Keratinocyte (primary cell): Measurements from ENCODE around the gene HOMER3. TPM values are rescaled to one million over a fixed set of nuclear protein-coding genes. Genes with fewer than 3 reads are reported as not detected.

Experiments
- DNase-seq: peaks from one replicate; pipeline ENCODE4 v3.0.0-alpha.2; 2011; ENCODE audit warnings: low read depth, missing footprints, low spot score
- FAIRE-seq: peaks from 2 replicates; lab custom pipeline; 2011; peaks lifted over from hg19 to GRCh38; lab: Jason Lieb, UNC
- H2AFZ ChIP-seq: 2 replicates; pipeline ENCODE4 v1.6.0; 2012; ENCODE audit warnings: low read length, control low read depth, inconsistent platforms; ENCODE audit not compliant: control insufficient read depth
- H3K27ac ChIP-seq: 2 replicates; pipeline ENCODE4 v1.5.1; 2011; ENCODE audit warnings: low read length; ENCODE audit not compliant: control insufficient read depth, insufficient read depth
- H3K27me3 ChIP-seq: 3 replicates; pipeline ENCODE4 v1.6.0; 2011; ENCODE audit warnings: low read length; ENCODE audit not compliant: control insufficient read depth, insufficient read depth; ENCODE audit errors: extremely low read depth
- H3K36me3 ChIP-seq, 2 experiments: 2 replicates in 1 of 2; 3 replicates in 1 of 2; pipeline ENCODE4 v1.5.1; 2011; ENCODE audit warnings: low read length in 2 of 2, mild to moderate bottlenecking in 1 of 2; ENCODE audit not compliant: control insufficient read depth in 2 of 2, insufficient read depth in 2 of 2; ENCODE audit errors: extremely low read depth in 1 of 2
- H3K4me1 ChIP-seq: 3 replicates; pipeline ENCODE4 v1.5.1; 2011; ENCODE audit warnings: low read length; ENCODE audit not compliant: control insufficient read depth, insufficient read depth; ENCODE audit errors: extremely low read depth
- H3K4me2 ChIP-seq: 3 replicates; pipeline ENCODE4 v1.6.0; 2011; ENCODE audit warnings: low read depth, low read length; ENCODE audit not compliant: control insufficient read depth, insufficient read depth; ENCODE audit errors: extremely low read depth
- H3K4me3 ChIP-seq, 3 experiments: fragments of 200-600 bp in 1 of 3; sonication (generic) in 1 of 3; 2 replicates in 2 of 3; 3 replicates in 1 of 3; pipeline ENCODE4 v1.5.1; 2011 to 2016; ENCODE audit warnings: low read length in 3 of 3, mild to moderate bottlenecking in 3 of 3, control low read depth in 2 of 3, inconsistent platforms in 1 of 3, low read depth in 1 of 3, mixed read lengths in 1 of 3, mixed run types in 1 of 3, moderate library complexity in 1 of 3; ENCODE audit not compliant: control insufficient read depth in 2 of 3, insufficient read depth in 2 of 3; ENCODE audit errors: extremely low read depth in 1 of 3
- H3K79me2 ChIP-seq: 2 replicates; pipeline ENCODE4 v1.6.0; 2012; ENCODE audit warnings: low read length; ENCODE audit not compliant: control insufficient read depth, insufficient read depth
- H3K9ac ChIP-seq: 3 replicates; pipeline ENCODE4 v1.6.0; 2011; ENCODE audit warnings: low read length; ENCODE audit not compliant: control insufficient read depth, insufficient read depth; ENCODE audit errors: extremely low read depth
- H3K9me1 ChIP-seq: 3 replicates; pipeline ENCODE4 v1.6.0; 2011; ENCODE audit warnings: low read length; ENCODE audit not compliant: control insufficient read depth, insufficient read depth; ENCODE audit errors: extremely low read depth
- H3K9me3 ChIP-seq: 2 replicates; pipeline ENCODE4 v1.5.1; 2012; ENCODE audit warnings: low read depth, low read length; ENCODE audit not compliant: control insufficient read depth
- H4K20me1 ChIP-seq: 3 replicates; pipeline ENCODE4 v1.6.0; 2011; ENCODE audit warnings: low read length; ENCODE audit not compliant: control insufficient read depth, insufficient read depth; ENCODE audit errors: extremely low read depth
- EZH2 ChIP-seq: IDR thresholded peaks from one replicate; pipeline ENCODE4 v1.6.1; 2012; ENCODE audit warnings: inconsistent platforms, mild to moderate bottlenecking, low read length, moderate library complexity
- dilution Hi-C: fragments of 300-500 bp; cut with MboI; formaldehyde crosslinking; loops from one replicate; pipeline ENCODE4 v1.7.0; 2020; ENCODE audit warnings: low sequenced_read_pairs; ENCODE audit not compliant: extremely low pct_ligation_motif_present
- polyA plus RNA-seq, 5 experiments: library from polyadenylated mRNA; depleted of rRNA in 3 of 5; stranded (reverse) in 3 of 5; stranded (forward) in 1 of 5; unstranded in 1 of 5; fragments of >200 nt; gene quantifications; 1 replicate in 1 of 5; 2 replicates in 3 of 5; 3 replicates in 1 of 5; pipeline versions ENCODE4 v1.2.1 to v1.2.3, GENCODE V29; 2011 to 2012; ENCODE audit warnings: missing spikeins in 2 of 5, low read depth in 1 of 5, low replicate concordance in 1 of 5
- TF ChIP-seq, protein P1 (sequence below), 3 experiments: IDR thresholded peaks in 1 of 3; conservative IDR thresholded peaks in 1 of 3; optimal IDR thresholded peaks in 1 of 3; 2 replicates in 2 of 3; 3 replicates in 1 of 3; pipeline versions ENCODE3 to v1.5.1; 2011; ENCODE audit warnings: low read length in 3 of 3, mild to moderate bottlenecking in 3 of 3, moderate library complexity in 2 of 3, control low read depth in 1 of 3, inconsistent platforms in 1 of 3; ENCODE audit not compliant: insufficient read depth in 2 of 3; ENCODE audit errors: extremely low read depth in 1 of 3

The HOMER3 gene
- polyA plus RNA-seq, 1 donor (not counting 4 experiments of a cell fraction or from before 2014, with no cell fraction given), result 119 TPM

DNA sequence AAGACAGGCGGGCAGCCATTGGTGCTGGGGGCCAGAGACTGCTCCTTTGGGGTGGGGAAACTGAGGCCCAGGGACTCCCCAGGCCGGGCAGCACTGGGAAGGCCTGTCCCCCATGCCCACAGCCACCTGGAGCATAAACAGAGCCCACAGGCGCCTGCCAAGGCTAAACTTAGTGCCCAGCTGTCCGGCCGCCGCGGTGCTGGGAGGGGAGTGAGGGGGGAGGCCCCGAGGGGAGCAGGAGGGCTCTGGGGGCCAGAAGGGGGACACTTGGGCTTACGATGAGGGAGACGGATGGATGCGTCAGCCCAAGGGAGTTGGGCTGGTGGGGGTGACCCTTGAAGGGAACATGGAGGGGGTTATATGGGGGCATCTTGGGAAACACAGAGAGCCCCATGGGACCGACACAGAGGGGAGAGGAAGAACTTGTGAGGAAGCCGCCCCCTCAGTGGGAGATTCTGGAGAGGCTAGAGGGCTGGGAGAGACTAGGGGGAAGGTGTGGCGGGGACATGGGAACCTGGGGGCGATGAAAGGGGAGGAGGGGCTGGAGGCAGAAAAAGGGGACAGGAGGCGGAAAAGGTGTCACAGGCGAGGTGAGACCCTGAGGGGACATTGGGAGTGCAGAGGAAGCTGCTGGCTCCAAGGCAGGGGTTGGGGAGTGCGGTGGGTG is 47.3 kb downstream of the HOMER3 start:
- Histone ChIP-seq H3K9me3 (no peaks in the 10 kb centered on the region), H2AFZ (no peak overlapping the region), H3K27me3 (peaks cover 35% of the 10 kb centered on the region), H3K4me2 (no peak overlapping the region), H3K9ac (no peak overlapping the region), H4K20me1 (no peaks in the 10 kb centered on the region), H3K27ac (no peak overlapping the region), H3K4me3 (no peak overlapping the region), H3K4me1 (no peaks in the 10 kb centered on the region), H3K79me2 (no peaks in the 10 kb centered on the region), H3K9me1 (no peaks in the 10 kb centered on the region), H3K36me3 (no peaks in the 10 kb centered on the region)
- TF ChIP-seq, protein P1, sequence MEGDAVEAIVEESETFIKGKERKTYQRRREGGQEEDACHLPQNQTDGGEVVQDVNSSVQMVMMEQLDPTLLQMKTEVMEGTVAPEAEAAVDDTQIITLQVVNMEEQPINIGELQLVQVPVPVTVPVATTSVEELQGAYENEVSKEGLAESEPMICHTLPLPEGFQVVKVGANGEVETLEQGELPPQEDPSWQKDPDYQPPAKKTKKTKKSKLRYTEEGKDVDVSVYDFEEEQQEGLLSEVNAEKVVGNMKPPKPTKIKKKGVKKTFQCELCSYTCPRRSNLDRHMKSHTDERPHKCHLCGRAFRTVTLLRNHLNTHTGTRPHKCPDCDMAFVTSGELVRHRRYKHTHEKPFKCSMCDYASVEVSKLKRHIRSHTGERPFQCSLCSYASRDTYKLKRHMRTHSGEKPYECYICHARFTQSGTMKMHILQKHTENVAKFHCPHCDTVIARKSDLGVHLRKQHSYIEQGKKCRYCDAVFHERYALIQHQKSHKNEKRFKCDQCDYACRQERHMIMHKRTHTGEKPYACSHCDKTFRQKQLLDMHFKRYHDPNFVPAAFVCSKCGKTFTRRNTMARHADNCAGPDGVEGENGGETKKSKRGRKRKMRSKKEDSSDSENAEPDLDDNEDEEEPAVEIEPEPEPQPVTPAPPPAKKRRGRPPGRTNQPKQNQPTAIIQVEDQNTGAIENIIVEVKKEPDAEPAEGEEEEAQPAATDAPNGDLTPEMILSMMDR (optimal IDR thresholded peaks at IDR 0.05 in 1 of 3, IDR thresholded peaks at IDR 0.05 in 1 of 3, conservative IDR thresholded peaks at IDR 0.05 in 1 of 3; ENCODE audit: extremely low read depth in 1 of 3, insufficient read depth in 2 of 3, low read length in 3 of 3), result no peak
- no peak for TF ChIP-seq EZH2
- FAIRE-seq, result no peak
- no peak for DNase-seq
- dilution Hi-C loops, result no loop called here

DNA sequence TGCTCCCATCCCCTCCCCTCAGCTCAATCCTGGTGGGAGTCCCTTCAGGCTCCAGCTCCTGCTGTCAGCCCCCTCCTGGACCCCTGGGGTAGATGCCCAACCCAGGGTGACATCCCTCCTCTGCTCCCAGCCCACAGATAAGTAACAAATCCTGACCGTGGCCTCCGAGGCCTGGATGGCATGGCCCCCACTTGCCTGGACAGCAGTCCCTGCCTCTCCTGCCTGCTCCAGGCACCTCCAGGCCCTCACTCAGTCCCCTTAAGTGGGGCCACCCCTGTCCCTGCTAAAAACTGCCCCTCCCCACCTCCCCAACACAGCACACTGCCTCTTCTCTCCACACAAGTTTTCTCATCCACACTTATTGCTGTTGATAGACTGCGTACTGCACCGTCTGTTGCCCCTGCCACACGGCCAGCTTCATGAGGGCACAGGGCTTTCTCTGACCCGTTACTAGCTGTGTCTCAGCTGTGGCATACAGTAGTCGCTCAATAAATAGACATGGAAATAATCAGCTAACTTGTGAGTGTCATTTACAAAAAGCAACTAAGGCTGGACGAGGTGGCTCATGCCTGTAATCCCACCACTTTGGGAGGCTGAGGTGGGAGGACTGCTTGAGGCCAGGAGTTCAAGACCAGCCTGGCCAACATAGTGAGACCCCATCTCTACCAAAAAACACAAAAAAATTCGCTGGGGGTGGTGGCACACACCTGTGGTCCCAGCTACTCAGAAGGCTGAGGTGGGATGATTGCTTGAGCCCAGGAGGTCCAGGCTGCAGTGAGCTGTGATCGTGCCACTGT is 50.9 kb downstream of the HOMER3 start:
- Histone ChIP-seq H3K9ac (no peak overlapping the region), H3K9me3 (no peaks in the 10 kb centered on the region), H3K9me1 (no peaks in the 10 kb centered on the region), H3K27me3 (peaks cover 18% of the 10 kb centered on the region), H2AFZ (no peak overlapping the region), H3K4me2 (no peak overlapping the region), H4K20me1 (no peaks in the 10 kb centered on the region), H3K4me3 (no peak overlapping the region), H3K4me1 (no peaks in the 10 kb centered on the region), H3K79me2 (no peaks in the 10 kb centered on the region), H3K36me3 (no peaks in the 10 kb centered on the region), H3K27ac (no peak overlapping the region)
- no peak for FAIRE-seq
- dilution Hi-C loops, result no loop called here
- TF ChIP-seq, protein P1 (optimal IDR thresholded peaks at IDR 0.05 in 1 of 3, IDR thresholded peaks at IDR 0.05 in 1 of 3, conservative IDR thresholded peaks at IDR 0.05 in 1 of 3; ENCODE audit: extremely low read depth in 1 of 3, insufficient read depth in 2 of 3, low read length in 3 of 3), result no peak
- no peak for TF ChIP-seq EZH2
- DNase-seq, result no peak
